HepG2 (cell line): ENCODE data around the gene HCAR1. TPM values are rescaled to one million over a fixed set of nuclear protein-coding genes. Genes with fewer than 3 reads are reported as not detected.
A peak's percentile ranks its signal among the peaks of the same experiment; 100 is the strongest.

Experiments used
- CAMTA2 ChIP-seq: sonication (generic); formaldehyde crosslinking; IDR thresholded peaks from 2 replicates; pipeline ENCODE4 v1.4.0; 2020; ENCODE audit warnings: mild to moderate bottlenecking, missing genetic modification reagents, borderline replicate concordance
- CBX1 ChIP-seq: IDR thresholded peaks from one replicate; pipeline ENCODE4 v1.6.1; 2016; ENCODE audit warnings: antibody characterized with exemption, low read depth
- CENPX ChIP-seq: sonication (generic); formaldehyde crosslinking; IDR thresholded peaks from 2 replicates; pipeline ENCODE4 v1.9.0; 2021; ENCODE audit warnings: mild to moderate bottlenecking, missing genetic modification reagents, moderate library complexity
- FOXO1 ChIP-seq: sonication (generic); formaldehyde crosslinking; IDR thresholded peaks from 2 replicates; pipeline ENCODE4 v1.4.0; 2020; ENCODE audit warnings: missing genetic modification reagents
- GATAD1 ChIP-seq: IDR thresholded peaks from 2 replicates; pipeline ENCODE4 v1.6.1; 2016; ENCODE audit warnings: missing genetic modification reagents, missing compliant biosample characterization
- HIC2 ChIP-seq: sonication (generic); formaldehyde crosslinking; IDR thresholded peaks from 2 replicates; pipeline ENCODE4 v1.9.0; 2022; ENCODE audit warnings: low read depth, missing genetic modification reagents
- KMT2A ChIP-seq: sonication (generic); formaldehyde crosslinking; IDR thresholded peaks from 2 replicates; pipeline ENCODE4 v1.4.0; 2020; ENCODE audit warnings: missing genetic modification reagents
- MAF1 ChIP-seq: sonication (generic); formaldehyde crosslinking; IDR thresholded peaks from 2 replicates; pipeline ENCODE4 v1.5.0; 2020; ENCODE audit warnings: missing genetic modification reagents, borderline replicate concordance
- PRDM4 ChIP-seq: sonication (generic); formaldehyde crosslinking; IDR thresholded peaks from 2 replicates; pipeline ENCODE4 v1.9.0; 2021; ENCODE audit warnings: missing genetic modification reagents, borderline replicate concordance
- SIN3A ChIP-seq: IDR thresholded peaks from 2 replicates; pipeline ENCODE4 v1.6.1; 2011; ENCODE audit warnings: low read depth, mild to moderate bottlenecking, control low read depth, low read length, borderline replicate concordance
- THYN1 ChIP-seq: sonication (generic); formaldehyde crosslinking; IDR thresholded peaks from 2 replicates; pipeline ENCODE4 v1.8.1; 2023; ENCODE audit warnings: low read depth, mild to moderate bottlenecking, moderate library complexity, missing genetic modification reagents, borderline replicate concordance
- ZIK1 ChIP-seq: sonication (generic); formaldehyde crosslinking; IDR thresholded peaks from 2 replicates; pipeline ENCODE4 v1.5.0; 2020; ENCODE audit warnings: mild to moderate bottlenecking, low read depth, missing genetic modification reagents, borderline replicate concordance
- ZMAT3 ChIP-seq: sonication (generic); formaldehyde crosslinking; conservative IDR thresholded peaks from 2 replicates; pipeline ENCODE4 v1.7.0; 2021; ENCODE audit warnings: missing genetic modification reagents
- ZNF264 ChIP-seq: sonication (generic); formaldehyde crosslinking; IDR thresholded peaks from 2 replicates; pipeline ENCODE4 v1.4.0; 2020; ENCODE audit warnings: missing genetic modification reagents
- ZNF354B ChIP-seq: sonication (generic); formaldehyde crosslinking; IDR thresholded peaks from 2 replicates; pipeline ENCODE4 v1.8.0; 2022; ENCODE audit warnings: mild to moderate bottlenecking, missing genetic modification reagents
- ZNF431 ChIP-seq: sonication (generic); formaldehyde crosslinking; IDR thresholded peaks from 2 replicates; pipeline ENCODE4 v1.9.0; 2022; ENCODE audit warnings: missing genetic modification reagents, low read depth, mild to moderate bottlenecking, borderline replicate concordance
- ZNF556 ChIP-seq: sonication (generic); formaldehyde crosslinking; IDR thresholded peaks from 2 replicates; pipeline ENCODE4 v1.4.0; 2020; ENCODE audit warnings: mild to moderate bottlenecking, missing genetic modification reagents, borderline replicate concordance
- ZNF780A ChIP-seq: sonication (generic); formaldehyde crosslinking; IDR thresholded peaks from 2 replicates; pipeline ENCODE4 v1.8.0; 2022; ENCODE audit warnings: mild to moderate bottlenecking, missing genetic modification reagents, moderate library complexity
- polyA plus RNA-seq, 8 experiments: library from polyadenylated mRNA; depleted of rRNA in 3 of 8; stranded (reverse) in 7 of 8; unstranded in 1 of 8; fragments of >200 nt; fragmentation: Illumina TruSeq in 4 of 8; extraction: Trizol in 4 of 8; gene quantifications; 2 replicates each; pipeline versions ENCODE4 v1.2.1 to v1.2.3, GENCODE V29; 2011 to 2016; ENCODE audit warnings: low read depth in 4 of 8, missing spikeins in 1 of 8, mixed read lengths in 1 of 8; ENCODE audit not compliant: insufficient read depth in 1 of 8
- total RNA-seq, 5 experiments: library from RNA; depleted of rRNA; stranded (reverse); fragments of >200 nt; fragmentation: Illumina TruSeq; extraction: Trizol; gene quantifications; 2 replicates each; pipeline ENCODE4 v1.2.3, GENCODE V29; 2016; ENCODE audit warnings: low read depth in 1 of 5

HCAR1 gene
- total and polyA plus RNA-seq, 2 of the 13 experiments (the other 11 are each of a cell fraction or from before 2014, with no cell fraction given): 0.53 to 4.4 TPM

DNA sequence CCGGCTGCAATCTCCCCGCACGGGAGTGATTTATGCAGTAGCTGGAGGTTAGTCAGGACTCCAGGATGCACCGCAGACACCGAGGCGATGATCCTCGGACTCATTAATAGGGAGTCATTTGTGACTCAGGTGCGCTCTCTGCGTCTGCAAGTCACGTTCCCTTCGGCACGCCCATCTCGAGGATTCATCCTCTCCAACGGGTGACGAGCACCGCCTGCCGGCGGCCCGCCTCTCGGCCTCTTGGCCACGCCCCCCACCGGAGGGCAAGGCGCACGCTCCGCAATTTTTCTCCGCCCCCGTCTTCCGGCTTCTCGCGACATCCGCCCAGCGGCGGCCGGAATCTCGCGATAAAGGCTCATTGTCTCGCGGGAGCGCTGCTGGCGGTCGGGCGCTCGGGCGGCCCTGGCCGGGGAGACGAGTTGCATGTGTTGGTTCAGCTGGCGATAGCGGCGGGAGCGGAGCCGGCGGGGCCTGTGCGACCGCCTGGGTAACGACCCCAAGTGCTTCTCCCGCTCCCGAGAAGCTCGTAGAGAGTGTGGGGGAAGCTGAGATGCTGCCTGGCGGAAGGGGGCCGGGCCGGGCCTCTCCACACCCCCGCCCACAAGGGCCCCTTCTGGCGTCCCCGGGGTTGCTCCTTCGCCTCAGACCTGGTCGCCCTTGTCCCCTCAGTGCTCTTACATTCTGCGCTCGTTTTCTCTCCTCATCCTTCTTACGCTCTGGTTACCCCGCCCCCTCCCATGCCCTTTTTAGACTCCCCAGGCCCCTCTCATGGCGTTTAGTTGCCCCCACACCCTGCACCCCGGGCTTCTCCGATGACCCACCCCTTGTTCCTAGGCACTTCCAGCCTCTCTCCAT, 22.0 kb upstream of the HCAR1 start, which contains the start of gene DENR (continued):
- TF ChIP-seq ZNF431 (CRISPR knock-in tag) (no peak), ZNF354B (CRISPR knock-in tag) (no peak), ZNF556 (CRISPR knock-in tag) (peak; percentile 41; the same call in 1 of the 2 replicates), HIC2 (CRISPR knock-in tag) (0 out of 2 replicates have a peak, but pooled peaks have one; percentile 46), THYN1 (CRISPR knock-in tag) (no peak), KMT2A (CRISPR knock-in tag) (peak; percentile 97), CENPX (CRISPR knock-in tag) (no peak), ZNF780A (CRISPR knock-in tag) (no peak; the same call in 1 of the 2 replicates), ZIK1 (CRISPR knock-in tag) (no peak), GATAD1 (CRISPR knock-in tag) (peak; percentile 92), ZNF264 (peak; percentile 67; the same call in 1 of the 2 replicates), ZMAT3 (CRISPR knock-in tag) (no peak), FOXO1 (CRISPR knock-in tag) (no peak; the same call in 1 of the 2 replicates), SIN3A (peak; percentile 97; the same call in 1 of the 2 replicates), MAF1 (CRISPR knock-in tag) (no peak; the same call in 1 of the 2 replicates), CAMTA2 (CRISPR knock-in tag) (no peak), PRDM4 (CRISPR knock-in tag) (no peak), CBX1 (no peak)
